Measurements from ENCODE around the gene MAG. TPM values are rescaled to one million over a fixed set of nuclear protein-coding genes. Genes with fewer than 3 reads are reported as not detected.

Gene MAG
- total RNA-seq: not detected
- not detected for polyA plus RNA-seq (2013, experiment 1 of 2)
- not detected for polyA plus RNA-seq (2013, experiment 2 of 2)
- long read RNA-seq, experiment 1: 0 reads
- long read RNA-seq, experiment 2: 0 reads
- long read RNA-seq, experiment 3: 0 reads
- long read RNA-seq, experiment 4: 0 reads

GRCh38 chr19:35291916-35292315 lies at the start of gene MAG:
Gene MAG, plus strand, starts transcription at chr19:35292161. Its CDS starts 3,248 bp downstream, at chr19:35295409.
- H3K27ac ChIP-seq (ENCODE audit: low read depth, low read length): no peak within 1 kb of the TSS
- no peak within 1 kb of the TSS for H3K9ac ChIP-seq (ENCODE audit: extremely low read depth, low read length, poor library complexity, severe bottlenecking)
- H3K4me3 ChIP-seq (ENCODE audit: low read length): no peak within 1 kb of the TSS
- H3K4me1 Mint-ChIP-seq: peaks cover 6% of the 10 kb centered on the region
- no peaks in the 10 kb centered on the region for H3K9me3 Mint-ChIP-seq
- no peaks in the 10 kb centered on the region for H3K9me3 ChIP-seq (ENCODE audit: control insufficient read depth, low read length)
- H3K36me3 ChIP-seq (ENCODE audit: control insufficient read depth, insufficient read depth, low read length): no peaks in the 10 kb centered on the region
- no peak within 1 kb of the TSS for H3K27ac Mint-ChIP-seq
- no peak within 1 kb of the TSS for H3K4me3 Mint-ChIP-seq
- TF ChIP-seq CTCF (conservative IDR thresholded peaks at IDR 0.05): no peak
- H3K27me3 ChIP-seq (ENCODE audit: control insufficient read depth, insufficient read depth, low read length, poor library complexity, severe bottlenecking): no peaks in the 10 kb centered on the region
- H3K4me1 ChIP-seq (ENCODE audit: control insufficient read depth, insufficient read depth, low read length): peaks cover 5% of the 10 kb centered on the region
- no peaks in the 10 kb centered on the region for H3K36me3 Mint-ChIP-seq (ENCODE audit: low read depth)
- 73 to 86% methylated on average over 3 to 12 of the region's 12 CpGs for WGBS, 2 experiments (ENCODE audit: insufficient coverage in 1 of 2, insufficient read length in 1 of 2)
- DNase-seq: no peak
- H3K27me3 Mint-ChIP-seq (ENCODE audit: insufficient read depth): peaks cover 8% of the 10 kb centered on the region

- Histone ChIP-seq H3K4me3 (ENCODE audit: low read length) (no peak overlapping the region), H3K27me3 (ENCODE audit: control insufficient read depth, insufficient read depth, low read length, poor library complexity, severe bottlenecking) (no peaks in the 10 kb centered on the region), H3K4me1 (ENCODE audit: control insufficient read depth, insufficient read depth, low read length) (peaks cover 8% of the 10 kb centered on the region)
These were observed 45.4 kb upstream of the MAG start for GRCh38 chr19:35246466-35247092.

More at GRCh38 chr19:35246466-35247092, 45.4 kb upstream of the MAG start:
- Mint-ChIP-seq H3K9me3 (peaks cover 12% of the 10 kb centered on the region), H3K4me3 (no peak overlapping the region), H3K27ac (no peak overlapping the region), H3K4me1 (peaks cover 20% of the 10 kb centered on the region), H3K36me3 (ENCODE audit: low read depth) (peaks cover 20% of the 10 kb centered on the region), H3K27me3 (ENCODE audit: insufficient read depth) (no peaks in the 10 kb centered on the region)
- Histone ChIP-seq H3K27ac (ENCODE audit: low read depth, low read length) (no peak overlapping the region), H3K9ac (ENCODE audit: extremely low read depth, low read length, poor library complexity, severe bottlenecking) (no peak overlapping the region), H3K9me3 (ENCODE audit: control insufficient read depth, low read length) (peaks cover 7% of the 10 kb centered on the region), H3K36me3 (ENCODE audit: control insufficient read depth, insufficient read depth, low read length) (peaks cover 16% of the 10 kb centered on the region)
- no peak for TF ChIP-seq CTCF (conservative IDR thresholded peaks at IDR 0.05)
- 96 to 100% methylated on average over 3 to 4 of the region's 4 CpGs for WGBS, 2 experiments (ENCODE audit: insufficient coverage in 1 of 2, insufficient read length in 1 of 2)
- no peak for DNase-seq

All from endodermal cell (in vitro differentiated cells).